WERI-Rb-1 (cell line): ENCODE data around the gene DNAJC11.
A peak's percentile ranks its signal among the peaks of the same experiment; 100 is the strongest.

Source experiments
- DNase-seq: peaks from one replicate; pipeline ENCODE4 v3.0.0-alpha.2; 2020
- H3K27ac ChIP-seq: fragments of 250-450 bp; sonication (Bioruptor Pico); 2 replicates; pipeline ENCODE4 v1.5.1; 2020; ENCODE audit warnings: mild to moderate bottlenecking, moderate library complexity
- H3K27me3 ChIP-seq: fragments of 250-450 bp; sonication (Bioruptor Pico); 2 replicates; pipeline ENCODE4 v1.5.1; 2021; ENCODE audit warnings: mild to moderate bottlenecking, low read depth, moderate library complexity; ENCODE audit not compliant: insufficient read depth, severe bottlenecking
- H3K36me3 ChIP-seq: fragments of 250-450 bp; sonication (Bioruptor Pico); 2 replicates; pipeline ENCODE4 v1.5.1; 2020; ENCODE audit warnings: mild to moderate bottlenecking, moderate library complexity
- H3K4me3 ChIP-seq: 2 replicates; pipeline ENCODE4 v1.5.1; 2011; ENCODE audit warnings: low read depth, mild to moderate bottlenecking, control low read depth, low read length
- H3K9me3 ChIP-seq: fragments of 250-450 bp; sonication (Bioruptor Pico); 2 replicates; pipeline ENCODE4 v1.5.1; 2021; ENCODE audit warnings: mild to moderate bottlenecking, moderate library complexity; ENCODE audit not compliant: severe bottlenecking
- TF ChIP-seq, protein P1 (sequence below): IDR thresholded peaks from 2 replicates; pipeline ENCODE4 v1.5.1; 2011; ENCODE audit warnings: low read depth, mild to moderate bottlenecking, control low read depth, inconsistent platforms, low read length

Gene DNAJC11

GRCh38 chr1:6653436-6654290, 48.0 kb downstream of the DNAJC11 start:
- Histone ChIP-seq H3K36me3 (peaks cover 40% of the 10 kb centered on the region), H3K9me3 (no peaks in the 10 kb centered on the region), H3K4me3 (no peak overlapping the region), H3K27ac (no peak overlapping the region), H3K27me3 (no peaks in the 10 kb centered on the region)
- TF ChIP-seq, protein P1, sequence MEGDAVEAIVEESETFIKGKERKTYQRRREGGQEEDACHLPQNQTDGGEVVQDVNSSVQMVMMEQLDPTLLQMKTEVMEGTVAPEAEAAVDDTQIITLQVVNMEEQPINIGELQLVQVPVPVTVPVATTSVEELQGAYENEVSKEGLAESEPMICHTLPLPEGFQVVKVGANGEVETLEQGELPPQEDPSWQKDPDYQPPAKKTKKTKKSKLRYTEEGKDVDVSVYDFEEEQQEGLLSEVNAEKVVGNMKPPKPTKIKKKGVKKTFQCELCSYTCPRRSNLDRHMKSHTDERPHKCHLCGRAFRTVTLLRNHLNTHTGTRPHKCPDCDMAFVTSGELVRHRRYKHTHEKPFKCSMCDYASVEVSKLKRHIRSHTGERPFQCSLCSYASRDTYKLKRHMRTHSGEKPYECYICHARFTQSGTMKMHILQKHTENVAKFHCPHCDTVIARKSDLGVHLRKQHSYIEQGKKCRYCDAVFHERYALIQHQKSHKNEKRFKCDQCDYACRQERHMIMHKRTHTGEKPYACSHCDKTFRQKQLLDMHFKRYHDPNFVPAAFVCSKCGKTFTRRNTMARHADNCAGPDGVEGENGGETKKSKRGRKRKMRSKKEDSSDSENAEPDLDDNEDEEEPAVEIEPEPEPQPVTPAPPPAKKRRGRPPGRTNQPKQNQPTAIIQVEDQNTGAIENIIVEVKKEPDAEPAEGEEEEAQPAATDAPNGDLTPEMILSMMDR = no peak
- no peak for DNase-seq

- TF ChIP-seq, protein P1 = no peak
- peaks cover 44% of the 10 kb centered on the region for H3K36me3 ChIP-seq
- DNase-seq = no peak
Observed at GRCh38 chr1:6652986-6653385, 48.6 kb downstream of the DNAJC11 start.

GRCh38 chr1:6651909-6652308, 49.7 kb downstream of the DNAJC11 start:
- H3K9me3 ChIP-seq = no peaks in the 10 kb centered on the region
- TF ChIP-seq, protein P1 = no peak
- H3K36me3 ChIP-seq = peaks cover 38% of the 10 kb centered on the region

More at GRCh38 chr1:6652986-6653385, 48.6 kb downstream of the DNAJC11 start:
- no peak overlapping the region for H3K4me3 ChIP-seq
- no peak overlapping the region for H3K27ac ChIP-seq
- no peaks in the 10 kb centered on the region for H3K9me3 ChIP-seq
- H3K27me3 ChIP-seq = no peaks in the 10 kb centered on the region

DNA sequence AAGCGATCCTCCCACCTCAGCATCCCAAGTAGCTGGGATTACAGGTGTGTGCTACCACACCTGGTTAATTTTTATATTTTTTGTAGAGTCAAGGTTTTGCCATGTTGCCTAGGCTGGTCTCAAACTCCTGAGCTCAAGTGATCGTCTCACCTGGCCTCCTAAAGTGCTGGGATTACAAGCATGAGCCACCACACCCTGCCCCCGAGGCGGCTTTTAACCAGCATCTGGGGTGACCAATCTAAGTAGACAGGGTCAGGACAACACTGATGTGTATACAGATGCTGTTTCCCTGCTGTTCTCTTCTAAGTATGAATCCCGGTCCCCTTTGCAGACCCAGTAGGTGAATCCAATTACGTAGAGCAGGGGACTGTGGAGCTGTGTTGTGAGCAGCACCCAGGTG, 53.1 kb downstream of the DNAJC11 start:
- DNase-seq = no peak
- Histone ChIP-seq H3K27me3 (no peaks in the 10 kb centered on the region), H3K9me3 (no peaks in the 10 kb centered on the region), H3K36me3 (peaks cover 54% of the 10 kb centered on the region), H3K4me3 (no peak overlapping the region), H3K27ac (no peak overlapping the region)
- TF ChIP-seq, protein P1 = no peak

More at GRCh38 chr1:6651909-6652308, 49.7 kb downstream of the DNAJC11 start:
- Histone ChIP-seq H3K27me3 (no peaks in the 10 kb centered on the region), H3K27ac (no peak overlapping the region), H3K4me3 (no peak overlapping the region)
- no peak for DNase-seq

- DNase-seq = peak; percentile 31
- H3K27me3 ChIP-seq = no peaks in the 10 kb centered on the region
- TF ChIP-seq, protein P1 = peak; percentile 44
- H3K36me3 ChIP-seq = peaks cover 53% of the 10 kb centered on the region
- no peaks in the 10 kb centered on the region for H3K9me3 ChIP-seq
- no peak overlapping the region for H3K27ac ChIP-seq
- H3K4me3 ChIP-seq = no peak overlapping the region
Observed at GRCh38 chr1:6646499-6647148, 55.0 kb downstream of the DNAJC11 start.
